GM10266 (cell line): Measurements from ENCODE around the gene NR0B1.

Experiments
- DNase-seq: peaks from one replicate; pipeline ENCODE4 v3.0.0; 2012; ENCODE audit errors: extremely low spot score
- TF ChIP-seq, protein P1 (sequence below): IDR thresholded peaks from 2 replicates; pipeline ENCODE4 v1.5.1; 2012; ENCODE audit warnings: mild to moderate bottlenecking, low read depth; ENCODE audit not compliant: control insufficient read depth, insufficient read depth; ENCODE audit errors: missing control alignments

Gene NR0B1

DNA sequence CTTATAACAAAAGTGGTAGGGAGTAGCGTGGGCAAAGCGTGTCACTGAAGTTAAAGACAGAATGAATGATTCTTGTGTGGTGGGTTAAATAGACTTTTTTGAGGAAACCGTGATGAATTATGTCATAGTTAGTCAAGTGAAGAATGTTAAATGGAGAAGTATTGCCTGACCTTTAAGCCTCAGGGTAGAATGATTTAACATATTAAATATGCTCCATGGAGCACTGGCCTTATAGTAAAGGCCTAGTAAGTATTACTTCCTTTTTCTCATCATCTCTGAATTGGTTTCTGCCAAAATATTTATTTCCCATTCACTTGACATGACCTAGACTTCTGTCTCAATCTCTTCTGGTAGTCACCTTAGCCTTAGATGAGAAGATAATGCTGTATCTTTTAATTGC lies 38.6 kb downstream of the NR0B1 start:
- TF ChIP-seq, protein P1, sequence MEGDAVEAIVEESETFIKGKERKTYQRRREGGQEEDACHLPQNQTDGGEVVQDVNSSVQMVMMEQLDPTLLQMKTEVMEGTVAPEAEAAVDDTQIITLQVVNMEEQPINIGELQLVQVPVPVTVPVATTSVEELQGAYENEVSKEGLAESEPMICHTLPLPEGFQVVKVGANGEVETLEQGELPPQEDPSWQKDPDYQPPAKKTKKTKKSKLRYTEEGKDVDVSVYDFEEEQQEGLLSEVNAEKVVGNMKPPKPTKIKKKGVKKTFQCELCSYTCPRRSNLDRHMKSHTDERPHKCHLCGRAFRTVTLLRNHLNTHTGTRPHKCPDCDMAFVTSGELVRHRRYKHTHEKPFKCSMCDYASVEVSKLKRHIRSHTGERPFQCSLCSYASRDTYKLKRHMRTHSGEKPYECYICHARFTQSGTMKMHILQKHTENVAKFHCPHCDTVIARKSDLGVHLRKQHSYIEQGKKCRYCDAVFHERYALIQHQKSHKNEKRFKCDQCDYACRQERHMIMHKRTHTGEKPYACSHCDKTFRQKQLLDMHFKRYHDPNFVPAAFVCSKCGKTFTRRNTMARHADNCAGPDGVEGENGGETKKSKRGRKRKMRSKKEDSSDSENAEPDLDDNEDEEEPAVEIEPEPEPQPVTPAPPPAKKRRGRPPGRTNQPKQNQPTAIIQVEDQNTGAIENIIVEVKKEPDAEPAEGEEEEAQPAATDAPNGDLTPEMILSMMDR: no peak

GRCh38 chrX:30262763-30263162 lies 46.4 kb downstream of the NR0B1 start:
- TF ChIP-seq, protein P1: no peak
- no peak for DNase-seq

More for the DNA sequence above, 38.6 kb downstream of the NR0B1 start:
- no peak for DNase-seq

DNA sequence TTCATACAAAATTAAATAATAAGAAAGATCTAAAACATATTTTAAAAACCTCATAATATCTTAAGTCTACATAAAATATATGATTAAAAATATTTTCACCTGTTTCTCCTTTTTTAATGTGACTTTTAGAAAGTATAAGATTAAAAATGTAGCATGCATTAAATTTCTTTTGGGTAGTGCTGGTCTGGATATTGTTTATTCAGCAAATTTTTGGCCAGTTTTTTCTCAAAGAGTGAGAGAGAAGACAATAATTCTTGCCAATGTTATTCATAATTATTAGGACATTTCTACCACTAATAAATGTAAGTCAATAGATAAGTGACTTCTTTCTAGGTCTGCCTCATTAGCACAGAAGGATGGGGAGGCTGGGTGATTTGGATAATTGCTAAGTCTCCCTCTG lies 48.2 kb downstream of the NR0B1 start:
- TF ChIP-seq, protein P1: no peak
- DNase-seq: no peak

DNA sequence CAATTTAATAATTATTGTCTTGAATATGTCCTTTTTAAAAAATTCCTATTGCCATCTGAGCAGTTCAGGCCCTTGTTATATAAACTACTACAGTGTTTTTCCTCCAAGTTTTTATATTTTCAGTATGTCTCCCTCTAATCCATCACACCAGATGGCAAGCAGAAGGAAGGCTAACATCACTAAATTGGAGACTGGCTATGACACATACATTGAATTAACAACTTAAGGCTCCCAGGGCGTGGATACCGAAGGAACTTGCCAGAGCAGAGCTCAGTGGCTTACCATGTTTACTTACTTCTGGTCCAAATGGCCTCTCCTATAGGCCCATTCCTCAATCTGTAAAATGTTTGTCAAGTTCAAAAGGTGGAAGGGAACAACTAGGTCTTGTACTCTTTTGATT lies 49.3 kb downstream of the NR0B1 start:
- DNase-seq: no peak
- TF ChIP-seq, protein P1: no peak
